22Rv1 (cell line): ENCODE results near the gene VWA8.

Source experiments
- CTCF ChIP-seq: fragments of 450-650 bp; IDR thresholded peaks from 2 replicates; pipeline ENCODE4 v1.5.1; 2017; ENCODE audit warnings: mild to moderate bottlenecking
- ZFX ChIP-seq: fragments of 450-650 bp; IDR thresholded peaks from 2 replicates; pipeline ENCODE4 v1.6.1; 2017; ENCODE audit warnings: antibody characterized with exemption, borderline replicate concordance

GRCh38 chr13:41905600-41906254, 55.2 kb downstream of the VWA8 start:
- TF ChIP-seq CTCF = peak; percentile 73
- TF ChIP-seq ZFX = no peak
